Parathyroid adenoma (tissue), 2 donors: Measurements from ENCODE around the gene PITPNM2.

Experiments used
- H2AFZ ChIP-seq: fragments of 300-600 bp; sonication (generic); one replicate; pipeline ENCODE4 v1.7.0; 2017; ENCODE audit warnings: antibody characterized with exemption, mild to moderate bottlenecking
- H3K27ac ChIP-seq: fragments of 300-600 bp; sonication (generic); one replicate; pipeline ENCODE4 v1.7.0; 2017
- H3K27me3 ChIP-seq: fragments of 300-600 bp; sonication (generic); one replicate; pipeline ENCODE4 v1.7.0; 2017; ENCODE audit warnings: low read length; ENCODE audit not compliant: control insufficient read depth, insufficient read depth
- H3K36me3 ChIP-seq: fragments of 300-600 bp; sonication (generic); one replicate; pipeline ENCODE4 v1.7.0; 2017; ENCODE audit warnings: low read length; ENCODE audit not compliant: control insufficient read depth, insufficient read depth
- H3K4me1 ChIP-seq: fragments of 300-600 bp; sonication (generic); one replicate; pipeline ENCODE4 v1.7.0; 2017; ENCODE audit warnings: control low read depth
- H3K4me2 ChIP-seq: fragments of 300-600 bp; sonication (generic); one replicate; pipeline ENCODE4 v1.7.0; 2017; ENCODE audit warnings: low read length
- H3K4me3 ChIP-seq: fragments of 300-600 bp; sonication (generic); one replicate; pipeline ENCODE4 v1.7.0; 2017; ENCODE audit warnings: low read depth, low read length
- H3K79me2 ChIP-seq: fragments of 300-600 bp; sonication (generic); one replicate; pipeline ENCODE4 v1.7.0; 2017; ENCODE audit warnings: control low read depth
- H3K9ac ChIP-seq: fragments of 300-600 bp; sonication (generic); one replicate; pipeline ENCODE4 v1.7.0; 2017; ENCODE audit warnings: mild to moderate bottlenecking
- H3K9me3 ChIP-seq: fragments of 300-600 bp; sonication (generic); one replicate; pipeline ENCODE4 v1.7.0; 2017; ENCODE audit warnings: low read length; ENCODE audit not compliant: control insufficient read depth
- TF ChIP-seq, protein P1 (sequence below): fragments of 300-600 bp; sonication (generic); IDR thresholded peaks from one replicate; pipeline ENCODE4 v1.7.0; 2017; ENCODE audit warnings: antibody characterized with exemption, mild to moderate bottlenecking
- donor health status: primary hyperparathyroidism.

Gene PITPNM2

DNA sequence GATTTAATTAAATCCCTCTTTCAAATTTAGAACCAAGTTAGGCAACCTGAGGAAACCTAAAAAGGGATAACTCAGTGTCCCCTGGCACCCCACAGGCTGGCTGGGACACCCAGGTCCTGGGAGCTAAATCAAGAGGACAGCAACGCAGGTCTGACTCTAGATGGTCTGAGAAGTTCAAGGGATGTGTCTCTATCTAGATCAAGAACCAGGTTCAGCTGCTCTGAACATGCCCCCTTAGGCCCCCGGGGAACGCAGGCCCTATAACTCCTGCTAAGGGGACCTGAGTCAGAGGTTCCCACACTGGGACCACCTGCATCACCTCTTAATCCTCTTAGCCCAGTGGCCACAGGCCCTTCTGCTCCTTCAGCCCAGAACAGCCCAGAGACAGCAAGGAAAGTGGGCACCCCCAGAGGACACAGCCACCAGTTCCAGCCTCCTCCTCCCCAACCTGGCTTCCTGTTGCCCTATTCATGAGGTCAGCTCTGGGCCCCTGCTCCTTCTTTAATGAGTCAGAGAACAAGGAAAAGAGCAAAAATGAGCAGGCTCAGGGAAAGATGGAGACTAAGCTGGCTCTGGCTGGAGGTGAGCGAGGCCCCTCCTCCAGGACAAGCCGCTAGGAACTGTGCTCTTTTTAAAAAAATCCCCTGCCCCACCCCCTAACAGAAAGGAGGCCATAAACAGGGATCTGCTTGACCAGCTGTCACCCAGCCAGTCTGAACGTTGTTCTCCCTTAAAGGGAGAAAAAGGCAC is 10.8 kb downstream of the PITPNM2 start:
- Histone ChIP-seq H3K27ac (peak overlapping the region; percentile 47), H3K4me2 (peak overlapping the region; percentile 44), H3K4me3 (no peak overlapping the region), H3K27me3 (no peaks in the 10 kb centered on the region), H3K36me3 (no peaks in the 10 kb centered on the region), H3K79me2 (peaks cover 28% of the 10 kb centered on the region), H3K4me1 (peaks cover 33% of the 10 kb centered on the region), H3K9ac (no peak overlapping the region), H2AFZ (peak overlapping the region; percentile 75), H3K9me3 (no peaks in the 10 kb centered on the region)
- TF ChIP-seq, protein P1, sequence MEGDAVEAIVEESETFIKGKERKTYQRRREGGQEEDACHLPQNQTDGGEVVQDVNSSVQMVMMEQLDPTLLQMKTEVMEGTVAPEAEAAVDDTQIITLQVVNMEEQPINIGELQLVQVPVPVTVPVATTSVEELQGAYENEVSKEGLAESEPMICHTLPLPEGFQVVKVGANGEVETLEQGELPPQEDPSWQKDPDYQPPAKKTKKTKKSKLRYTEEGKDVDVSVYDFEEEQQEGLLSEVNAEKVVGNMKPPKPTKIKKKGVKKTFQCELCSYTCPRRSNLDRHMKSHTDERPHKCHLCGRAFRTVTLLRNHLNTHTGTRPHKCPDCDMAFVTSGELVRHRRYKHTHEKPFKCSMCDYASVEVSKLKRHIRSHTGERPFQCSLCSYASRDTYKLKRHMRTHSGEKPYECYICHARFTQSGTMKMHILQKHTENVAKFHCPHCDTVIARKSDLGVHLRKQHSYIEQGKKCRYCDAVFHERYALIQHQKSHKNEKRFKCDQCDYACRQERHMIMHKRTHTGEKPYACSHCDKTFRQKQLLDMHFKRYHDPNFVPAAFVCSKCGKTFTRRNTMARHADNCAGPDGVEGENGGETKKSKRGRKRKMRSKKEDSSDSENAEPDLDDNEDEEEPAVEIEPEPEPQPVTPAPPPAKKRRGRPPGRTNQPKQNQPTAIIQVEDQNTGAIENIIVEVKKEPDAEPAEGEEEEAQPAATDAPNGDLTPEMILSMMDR: no peak

GRCh38 chr12:123135688-123136087 is 15.2 kb downstream of the PITPNM2 start:
- peaks cover 40% of the 10 kb centered on the region for H3K79me2 ChIP-seq

DNA sequence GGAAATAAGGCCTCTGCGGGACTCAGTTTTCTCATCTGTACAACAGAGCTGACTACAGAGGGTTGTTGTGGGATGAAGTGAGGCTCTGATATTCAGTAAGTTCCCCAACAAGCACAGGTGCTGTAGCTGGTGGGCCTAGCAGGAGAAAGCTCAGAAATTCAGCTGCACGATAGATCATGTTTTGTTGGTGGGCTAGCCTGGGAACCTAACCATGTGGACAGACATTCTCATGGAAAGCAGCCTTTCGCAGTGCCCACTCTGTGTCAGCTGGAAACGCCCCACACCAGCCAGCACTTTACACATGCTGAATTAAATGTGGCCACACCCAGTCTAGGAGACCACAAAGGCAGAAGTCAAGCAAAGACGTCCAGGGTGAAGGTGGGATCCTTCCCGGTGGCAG is 16.1 kb downstream of the PITPNM2 start:
- Histone ChIP-seq H3K4me1 (peaks cover 8% of the 10 kb centered on the region), H3K27ac (no peak overlapping the region), H3K9ac (no peak overlapping the region), H3K9me3 (no peaks in the 10 kb centered on the region), H3K79me2 (peaks cover 38% of the 10 kb centered on the region), H3K27me3 (no peaks in the 10 kb centered on the region), H3K4me3 (no peak overlapping the region), H3K4me2 (no peak overlapping the region), H3K36me3 (no peaks in the 10 kb centered on the region), H2AFZ (no peak overlapping the region)
- TF ChIP-seq, protein P1: no peak

More at GRCh38 chr12:123135688-123136087, 15.2 kb downstream of the PITPNM2 start:
- H3K9ac ChIP-seq: no peak overlapping the region
- no peaks in the 10 kb centered on the region for H3K27me3 ChIP-seq
- no peak overlapping the region for H3K27ac ChIP-seq
- no peak overlapping the region for H3K4me3 ChIP-seq
- H3K4me1 ChIP-seq: peaks cover 15% of the 10 kb centered on the region
- no peak overlapping the region for H3K4me2 ChIP-seq
- H3K9me3 ChIP-seq: no peaks in the 10 kb centered on the region
- TF ChIP-seq, protein P1: no peak
- no peaks in the 10 kb centered on the region for H3K36me3 ChIP-seq
- H2AFZ ChIP-seq: no peak overlapping the region

- no peaks in the 10 kb centered on the region for H3K9me3 ChIP-seq
- TF ChIP-seq, protein P1: no peak
- peaks cover 7% of the 10 kb centered on the region for H3K4me1 ChIP-seq
- H3K27ac ChIP-seq: no peak overlapping the region
- H3K36me3 ChIP-seq: no peaks in the 10 kb centered on the region
- no peak overlapping the region for H2AFZ ChIP-seq
- no peak overlapping the region for H3K4me2 ChIP-seq
- no peak overlapping the region for H3K9ac ChIP-seq
- no peaks in the 10 kb centered on the region for H3K27me3 ChIP-seq
- no peak overlapping the region for H3K4me3 ChIP-seq
- H3K79me2 ChIP-seq: peaks cover 35% of the 10 kb centered on the region
These were observed 16.6 kb downstream of the PITPNM2 start for GRCh38 chr12:123134271-123134671.

GRCh38 chr12:123133701-123134100 is 17.2 kb downstream of the PITPNM2 start:
- Histone ChIP-seq H3K4me2 (no peak overlapping the region), H2AFZ (no peak overlapping the region), H3K27me3 (no peaks in the 10 kb centered on the region), H3K4me1 (peaks cover 7% of the 10 kb centered on the region), H3K36me3 (no peaks in the 10 kb centered on the region), H3K27ac (no peak overlapping the region), H3K9me3 (no peaks in the 10 kb centered on the region), H3K9ac (no peak overlapping the region), H3K4me3 (no peak overlapping the region), H3K79me2 (peaks cover 38% of the 10 kb centered on the region)
- TF ChIP-seq, protein P1: no peak
